NCI-H1105 (cell line): Measurements from ENCODE around the gene UBE2L6.
A peak's percentile ranks its signal among the peaks of the same experiment; 100 is the strongest.

ENCODE experiments used
- DNase-seq: peaks from one replicate; lab custom pipeline; 2025; lab: John Stamatoyannopoulos, UW

UBE2L6 gene

DNA sequence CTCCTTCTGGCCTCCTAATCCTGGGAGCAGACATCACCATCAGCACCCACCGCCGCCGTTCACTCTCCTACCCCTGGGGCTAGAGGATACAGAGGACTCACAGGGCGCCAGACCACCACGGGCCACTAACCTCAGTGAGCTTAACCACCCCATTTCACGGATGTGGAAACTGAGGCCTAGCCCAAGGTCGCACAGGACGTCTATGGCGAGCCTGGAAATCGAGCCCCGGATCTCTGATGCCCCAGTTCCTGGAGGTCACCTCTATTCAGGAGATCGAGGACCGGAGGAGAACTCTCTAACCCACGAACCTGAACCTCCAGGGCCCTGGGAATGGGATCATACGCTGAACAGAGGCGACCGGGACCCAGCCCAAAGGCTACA is 37.3 kb downstream of the UBE2L6 start:
- DNase-seq, result no peak

DNA sequence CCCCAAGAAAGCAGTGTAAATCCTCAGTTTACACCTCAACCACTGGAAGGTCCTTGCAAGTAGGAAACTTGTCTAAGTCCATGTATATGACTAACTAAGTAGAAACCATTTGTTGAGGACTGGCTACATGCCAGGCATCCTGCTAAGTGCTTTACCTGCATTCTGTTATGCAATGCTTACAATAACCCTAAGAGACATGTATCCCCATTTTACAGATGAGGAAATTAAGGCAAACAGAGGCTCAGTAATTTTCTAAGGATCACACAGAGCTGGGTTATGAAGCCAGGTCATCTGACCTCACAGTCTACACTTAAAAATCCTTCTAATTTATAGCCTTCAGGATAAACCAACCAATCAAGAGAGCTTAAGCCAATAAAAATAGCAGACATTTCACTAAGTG is 38.5 kb downstream of the UBE2L6 start:
- DNase-seq, result no peak

DNA sequence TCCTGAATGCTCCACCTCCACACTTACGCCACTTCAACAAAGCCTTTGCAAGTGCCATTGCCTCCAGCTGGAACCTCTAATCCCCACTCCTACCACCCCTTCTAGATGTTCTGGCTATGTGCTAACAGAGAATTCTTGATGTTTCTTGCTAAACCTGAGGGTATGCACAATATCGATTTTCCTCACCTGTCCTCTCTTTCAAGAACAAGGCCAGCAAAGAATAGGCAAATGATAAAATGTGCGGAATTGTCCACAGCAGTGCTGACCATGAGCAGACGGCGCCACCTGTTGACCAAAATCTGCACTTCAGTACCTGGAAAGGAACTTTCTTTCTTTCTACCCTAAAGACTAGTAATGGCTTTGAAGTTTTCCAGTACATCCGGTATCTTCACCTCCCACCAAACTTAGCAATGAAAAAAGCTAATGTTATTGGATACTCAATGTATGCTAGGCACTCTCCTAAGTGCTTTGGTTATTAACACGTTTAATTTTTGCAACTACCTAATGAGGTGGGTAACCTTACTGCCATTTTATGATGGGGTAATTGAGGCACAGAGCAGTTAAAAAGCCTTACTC is 40.3 kb downstream of the UBE2L6 start:
- DNase-seq, result peak; percentile 46

DNA sequence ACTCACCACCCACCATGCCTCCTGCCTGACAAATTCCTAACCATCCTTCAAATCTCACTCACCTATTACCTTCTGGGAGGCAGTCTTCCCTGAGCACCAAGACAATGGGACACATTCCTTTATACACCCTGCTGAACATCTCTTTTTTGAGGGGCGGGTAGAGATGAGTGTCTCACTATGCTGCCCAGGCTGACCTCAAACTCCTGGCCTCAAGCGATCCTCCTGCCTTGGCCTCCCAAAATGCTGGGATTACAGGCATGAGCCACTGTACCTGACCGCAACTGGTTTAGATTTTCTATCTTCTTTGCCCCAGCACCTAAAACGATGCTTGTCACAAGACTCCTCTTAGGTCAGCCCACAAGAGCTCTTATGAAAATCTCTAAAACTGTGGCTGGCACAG is 44.1 kb downstream of the UBE2L6 start:
- no peak for DNase-seq

DNA sequence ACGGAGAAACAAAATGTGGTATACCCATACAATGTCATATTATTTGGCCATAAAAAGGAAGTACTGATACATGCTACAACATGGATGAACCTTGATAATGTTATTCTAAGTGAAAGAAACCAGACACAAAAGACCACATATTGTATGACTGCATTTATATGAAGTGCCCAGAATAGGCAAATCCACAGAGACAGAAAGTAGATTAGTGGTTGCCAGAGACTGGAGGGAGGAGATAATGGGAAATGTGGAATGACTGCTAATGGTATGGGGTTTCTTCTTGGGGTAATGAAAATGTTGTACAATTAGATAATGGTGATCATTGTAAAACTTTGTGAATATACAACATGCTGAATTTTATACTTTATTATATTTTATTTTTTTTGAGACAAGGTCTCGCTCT is 46.4 kb downstream of the UBE2L6 start:
- no peak for DNase-seq

DNA sequence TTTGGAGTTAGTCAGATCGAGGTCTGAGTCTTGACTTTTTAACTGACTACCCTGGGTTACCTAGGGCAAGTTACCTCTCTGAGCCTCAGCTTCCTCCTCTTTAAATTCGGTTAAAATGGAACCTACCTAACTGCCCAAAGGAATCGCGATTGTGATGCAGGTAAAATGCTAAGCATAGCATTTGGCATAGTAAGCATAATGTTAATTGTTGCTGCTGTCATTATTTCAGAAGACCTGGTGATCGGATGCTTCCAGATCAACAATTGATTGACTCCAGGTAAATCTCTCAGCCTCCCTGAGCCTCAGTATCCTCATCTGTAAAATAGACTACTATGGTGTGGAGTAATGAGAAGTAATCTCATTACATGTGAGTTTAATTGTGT is 51.4 kb downstream of the UBE2L6 start:
- DNase-seq, result no peak

DNA sequence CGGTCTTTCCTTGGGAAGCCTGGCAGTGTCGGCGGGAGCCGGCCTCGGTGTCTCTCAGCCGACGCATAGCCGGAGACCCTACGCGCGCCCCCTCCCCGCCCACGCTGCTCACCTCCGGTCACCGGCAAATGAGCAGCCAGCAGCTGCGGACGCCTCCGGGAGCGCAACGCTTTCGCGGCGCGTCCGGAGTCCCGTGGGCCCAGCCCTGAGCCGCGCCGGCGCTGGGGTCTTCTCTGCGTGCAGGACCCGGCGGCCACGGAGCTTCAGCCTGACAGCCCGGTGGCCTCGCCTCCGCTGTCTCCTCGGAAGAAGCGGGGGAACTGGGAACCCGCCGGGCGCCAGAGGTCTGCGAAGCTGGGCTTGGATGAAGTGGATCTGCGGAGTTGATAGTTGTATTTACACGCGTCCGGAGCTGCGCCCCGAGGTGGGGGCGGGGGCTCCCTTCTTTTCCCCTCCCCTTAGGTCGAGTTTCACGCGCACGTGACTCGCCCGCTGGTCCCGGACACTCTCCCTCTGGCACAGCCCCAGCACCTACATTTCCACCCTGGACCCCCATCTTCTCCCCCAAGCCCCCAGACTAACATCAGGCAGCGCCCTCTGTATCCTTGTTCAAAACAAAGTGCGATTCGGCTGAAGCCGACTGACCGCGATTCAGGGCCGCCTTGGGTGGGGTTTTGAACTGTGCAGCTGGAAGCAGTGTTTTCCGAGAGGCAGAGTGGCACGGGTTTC is 52.0 kb downstream of the UBE2L6 start, which contains the start of gene SLC43A1:
Gene SLC43A1 (minus strand): TSS at position 371 of the 729 bp plus-strand sequence. CDS start 1,591 bp downstream, outside the sequence.
- peak; percentile 25 for DNase-seq

DNA sequence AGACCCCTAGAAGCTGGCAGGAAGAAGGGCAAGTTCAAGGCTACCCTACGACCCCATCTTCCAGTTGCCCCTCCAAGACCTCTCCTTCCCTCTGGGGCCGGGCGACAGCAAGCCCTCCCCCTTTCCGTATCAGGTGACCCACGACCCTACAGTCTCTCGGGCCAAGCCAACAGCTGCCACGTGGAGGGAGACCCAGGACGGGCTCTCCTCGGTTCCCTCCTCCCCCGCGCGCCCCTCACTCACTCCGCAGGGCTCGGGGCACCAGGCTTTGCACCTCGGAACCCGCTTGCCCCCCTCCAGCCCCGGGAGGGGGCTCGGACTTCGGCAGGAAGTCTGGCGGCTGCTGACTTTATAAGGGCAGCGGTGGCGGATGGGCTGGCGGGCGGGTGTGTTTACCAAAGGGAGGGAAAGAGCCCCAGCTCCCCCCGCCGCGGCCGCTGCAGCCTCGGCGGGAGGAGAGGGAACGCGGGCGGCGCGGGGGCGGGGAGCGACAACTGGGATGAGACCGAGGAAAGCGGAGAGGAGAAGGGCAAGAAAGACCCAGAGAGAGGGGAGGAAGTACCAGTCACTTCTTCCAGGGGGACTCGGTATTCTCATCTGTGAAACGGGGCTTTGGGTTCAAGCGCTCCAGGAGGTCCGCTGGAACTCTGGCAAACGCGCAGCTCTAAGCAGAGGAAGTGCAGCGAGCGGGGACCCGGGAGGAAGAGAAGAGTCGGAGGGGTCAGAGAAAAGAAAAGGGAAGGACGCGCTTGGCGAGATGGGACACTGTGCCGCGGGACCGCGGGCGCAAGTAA is 52.7 kb downstream of the UBE2L6 start:
- peak; percentile 18 for DNase-seq

DNA sequence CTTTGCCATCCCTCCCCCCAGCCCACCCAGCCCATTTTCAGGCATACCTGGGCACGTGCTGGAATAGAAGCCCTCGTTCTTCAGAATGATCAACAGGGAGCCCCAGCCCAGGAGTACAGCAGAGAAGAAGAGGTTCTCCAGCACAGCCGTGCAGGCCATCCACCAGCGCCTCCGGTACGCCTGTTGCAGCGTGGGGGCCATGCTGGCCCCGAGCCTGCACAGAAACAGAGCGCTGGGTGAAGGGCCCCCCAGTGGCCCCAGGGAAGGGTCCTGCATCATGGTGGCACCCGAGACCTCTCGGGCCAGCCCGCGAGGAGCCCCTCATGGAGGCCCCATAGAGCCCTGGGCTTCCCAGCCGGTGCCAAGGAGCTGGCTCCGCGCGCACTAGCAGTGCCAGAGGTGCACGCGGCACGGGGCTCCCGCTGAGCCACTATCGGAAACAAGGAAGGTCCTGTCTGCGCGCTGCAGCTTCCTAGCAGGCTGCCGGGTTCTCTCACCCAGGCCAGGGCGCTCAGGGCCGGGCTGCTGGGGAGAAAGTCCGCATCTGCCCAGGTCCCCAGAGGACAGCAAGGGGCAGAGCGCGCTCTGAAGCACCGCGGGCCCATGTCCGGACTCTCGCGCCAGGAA is 53.4 kb downstream of the UBE2L6 start:
- peak; percentile 9 for DNase-seq

DNA sequence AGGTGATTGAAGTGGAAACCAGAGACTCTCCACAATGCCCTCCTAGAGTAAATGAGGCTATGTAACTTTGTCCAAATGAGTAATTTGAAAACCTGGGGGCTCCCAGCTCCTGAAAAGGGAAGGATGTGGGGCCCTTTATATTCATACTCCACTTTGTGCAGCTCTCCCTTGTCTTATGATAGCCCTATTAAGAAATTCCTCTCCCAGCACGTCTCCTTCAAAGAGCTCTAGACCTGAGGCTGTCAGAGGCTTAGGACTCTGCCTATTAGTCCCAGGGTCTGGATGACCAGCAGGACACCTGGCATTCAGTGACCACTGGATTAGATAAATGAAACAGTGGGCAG is 54.0 kb downstream of the UBE2L6 start:
- DNase-seq, result no peak

DNA sequence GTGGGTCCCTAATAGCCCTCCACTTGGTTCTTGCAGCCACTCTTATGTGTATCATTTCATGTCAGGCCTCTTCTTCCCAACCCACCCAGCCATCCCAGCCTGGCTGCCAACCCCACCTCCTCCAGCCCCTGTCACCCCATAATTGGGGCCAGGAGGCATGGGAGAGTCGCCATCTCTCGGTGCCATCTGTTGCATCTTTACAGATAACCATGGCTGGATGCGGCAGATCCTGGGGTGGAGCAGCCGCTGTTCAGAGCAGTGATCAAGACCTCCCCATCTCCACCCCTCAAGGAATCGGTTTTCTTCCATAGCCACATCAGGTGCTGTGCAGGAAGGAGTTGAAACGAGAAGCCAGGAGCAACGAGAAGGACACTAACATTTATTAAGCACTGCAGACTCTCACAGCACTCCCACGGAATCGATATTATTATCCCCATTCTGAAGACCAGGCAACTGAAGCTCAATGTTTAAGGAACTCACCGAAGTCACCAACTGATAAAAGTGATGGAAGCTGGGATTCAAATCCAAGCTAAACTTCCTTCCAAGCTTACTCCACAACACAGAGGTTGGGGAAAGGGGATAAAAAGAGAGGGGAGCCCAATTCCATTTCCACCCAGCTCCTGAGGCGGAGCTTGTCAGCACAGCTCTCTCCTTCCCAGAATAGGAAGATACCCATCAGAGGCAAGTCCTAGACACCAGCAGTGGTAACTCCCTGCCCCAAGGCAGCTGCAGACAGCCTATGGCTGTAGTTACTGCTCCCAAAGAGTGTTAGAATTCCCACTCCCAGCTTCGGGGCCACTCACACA is 54.6 kb downstream of the UBE2L6 start:
- no peak for DNase-seq

DNA sequence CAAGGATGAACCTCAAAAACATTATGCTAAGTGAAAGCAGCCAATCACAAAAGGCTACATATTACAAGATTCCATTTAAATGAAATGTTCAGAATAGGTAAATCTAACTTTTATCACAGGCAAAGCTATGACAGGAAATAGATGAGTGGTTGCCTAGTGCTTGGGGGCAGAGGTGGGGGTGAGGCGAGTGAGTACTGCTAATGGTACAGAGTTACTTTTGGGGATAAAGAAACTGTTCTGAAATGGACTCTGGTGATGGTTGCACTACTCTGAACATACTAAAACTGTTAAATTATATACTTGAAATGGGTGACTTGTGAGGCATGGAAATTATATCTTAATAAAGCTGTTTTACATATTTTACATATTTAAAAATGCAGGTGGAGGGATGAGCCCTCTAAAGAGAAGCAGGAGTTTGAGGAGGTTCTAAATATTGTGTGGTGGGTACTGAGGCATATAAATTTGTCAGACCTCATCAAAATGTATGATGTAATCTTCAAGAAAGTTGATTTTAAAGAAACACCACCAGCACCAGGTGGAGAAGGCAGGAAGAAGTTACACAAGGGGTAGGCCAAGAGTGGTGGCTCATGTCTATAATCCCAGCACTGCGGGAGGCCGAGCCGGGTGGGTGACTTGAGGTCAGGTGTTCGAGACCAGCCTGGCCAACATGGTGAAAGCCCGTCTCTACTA is 55.6 kb downstream of the UBE2L6 start:
- no peak for DNase-seq

DNA sequence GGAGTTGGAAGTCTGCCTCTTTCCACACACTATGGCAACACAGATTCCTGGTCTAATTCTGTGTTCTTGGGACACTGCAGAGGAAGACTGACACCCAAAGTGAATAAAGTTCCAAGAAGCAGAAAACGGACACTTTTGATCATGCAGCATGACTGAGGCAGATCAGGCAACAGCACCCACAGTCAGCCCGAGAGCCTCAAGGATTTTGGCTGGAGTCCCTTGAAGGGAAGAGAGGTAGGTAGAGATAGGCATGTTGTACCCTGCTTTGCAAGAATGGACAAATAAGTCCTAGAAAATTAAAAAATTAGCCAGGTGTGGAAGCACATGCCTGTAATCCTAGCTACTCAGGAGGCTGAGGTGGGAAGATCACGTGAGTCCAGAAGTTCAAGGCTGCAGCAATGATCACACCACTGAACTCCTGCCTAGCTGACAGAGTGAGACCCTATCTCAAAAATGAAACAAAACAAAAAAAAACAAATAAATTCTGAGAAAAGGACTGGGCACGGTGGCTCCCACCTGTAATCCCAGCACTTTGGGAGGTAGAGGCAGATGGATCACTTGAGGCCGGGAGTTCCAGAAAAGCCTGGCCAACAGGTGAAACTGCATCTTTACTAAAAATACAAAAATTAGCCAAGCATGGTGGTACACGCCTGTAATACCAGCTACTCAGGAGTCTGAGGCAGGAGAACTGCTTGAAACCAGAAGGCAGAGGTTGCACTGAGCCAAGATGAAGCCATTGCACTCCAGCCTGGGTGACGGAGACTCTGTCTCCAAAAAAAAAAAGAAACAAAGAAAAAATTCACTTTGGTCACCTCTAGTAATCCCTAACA is 58.9 kb downstream of the UBE2L6 start:
- no peak for DNase-seq

DNA sequence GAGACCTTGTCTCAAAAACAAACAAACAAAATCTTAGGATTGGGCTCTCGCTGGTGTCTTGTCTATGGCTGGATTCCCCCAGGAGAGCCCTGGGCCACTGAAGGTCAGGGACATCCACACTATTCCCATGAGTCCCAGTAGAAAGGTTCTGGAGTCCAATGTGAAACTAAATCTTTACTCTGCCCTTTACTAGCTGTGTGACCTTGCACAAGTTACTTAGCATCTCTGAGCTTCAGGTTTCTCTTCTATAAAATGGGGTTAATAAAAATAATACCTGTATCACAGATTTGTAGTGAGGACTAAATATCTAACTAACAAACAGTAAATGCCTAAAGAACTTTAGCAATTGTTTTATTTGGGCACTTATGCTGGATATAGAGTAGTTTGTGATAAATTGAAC is 61.0 kb downstream of the UBE2L6 start:
- DNase-seq, result no peak

DNA sequence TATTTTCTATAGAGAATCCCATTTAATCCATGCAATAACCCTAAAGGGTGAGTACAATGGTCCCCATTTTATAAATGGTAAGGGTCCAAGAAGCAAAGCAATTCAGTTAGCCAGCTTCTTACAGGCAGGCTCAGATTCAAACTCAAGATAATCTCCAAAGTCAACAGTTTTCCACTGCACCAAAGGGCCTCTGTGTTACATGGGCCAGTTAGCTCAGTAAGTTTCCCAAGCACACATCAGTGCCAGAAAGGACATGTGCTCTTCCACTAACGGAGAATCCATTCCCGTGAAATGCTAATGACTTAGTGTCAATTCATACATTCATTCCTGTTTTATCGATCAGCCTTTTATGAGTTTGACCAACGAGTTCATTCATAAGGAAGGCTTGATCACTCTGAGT is 63.0 kb downstream of the UBE2L6 start:
- DNase-seq, result no peak

DNA sequence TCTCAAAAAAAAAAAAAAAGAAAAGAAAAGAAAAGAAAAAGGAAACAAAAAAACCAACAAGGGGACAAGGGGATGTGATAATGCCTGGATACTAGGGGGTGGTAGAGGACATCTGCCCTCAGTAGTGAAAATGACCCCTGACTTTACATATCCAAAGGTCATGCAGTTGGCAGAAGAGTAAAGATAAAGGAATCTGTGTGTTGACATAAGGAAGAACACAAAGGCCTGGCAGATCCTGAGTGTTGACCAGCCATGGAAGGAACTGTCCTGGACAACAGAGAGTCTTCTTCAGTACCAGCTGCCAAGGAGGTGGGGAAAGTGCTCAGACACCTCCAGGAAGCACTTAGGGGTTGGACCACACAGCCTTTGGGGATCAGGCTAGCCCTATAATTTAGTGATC is 64.6 kb downstream of the UBE2L6 start:
- no peak for DNase-seq

DNA sequence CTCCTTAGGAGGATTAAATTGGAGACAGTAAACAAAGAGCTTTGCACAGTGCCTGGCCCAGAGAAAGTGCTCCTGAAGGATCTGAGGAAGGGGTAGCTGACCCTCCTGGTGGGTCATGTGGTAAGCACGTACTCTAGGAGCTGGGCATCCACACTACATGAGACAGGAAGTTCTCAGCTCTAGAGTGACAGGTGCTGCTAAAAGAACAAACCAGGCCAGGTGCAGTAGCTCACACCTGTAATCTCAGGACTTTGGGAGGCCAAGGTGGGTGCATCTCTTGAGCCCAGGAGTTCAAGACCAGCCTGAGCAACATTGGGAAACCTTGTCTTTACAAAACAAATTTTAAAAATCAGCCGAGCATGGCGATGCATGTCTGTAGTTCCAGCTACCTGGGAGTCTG is 65.1 kb downstream of the UBE2L6 start:
- DNase-seq, result no peak

DNA sequence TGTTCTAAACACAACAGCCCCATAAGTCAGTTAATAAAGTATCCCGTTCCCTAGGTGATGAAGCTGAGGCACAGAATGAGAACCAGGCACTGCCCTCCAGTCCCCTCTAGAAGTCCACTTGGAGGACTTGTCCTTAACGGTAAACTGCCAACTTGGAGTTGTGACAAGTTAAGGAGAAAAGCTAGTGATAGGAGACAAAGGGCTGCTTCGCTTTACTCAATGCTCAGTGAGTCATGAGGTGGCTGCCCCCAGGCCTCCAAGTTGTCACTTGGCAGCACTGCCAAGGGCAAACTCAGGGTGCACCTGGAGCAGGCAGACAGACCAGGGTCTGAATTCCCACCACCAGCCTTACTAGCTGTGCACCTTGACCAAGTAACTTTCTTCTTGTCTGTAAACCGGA is 65.5 kb downstream of the UBE2L6 start:
- no peak for DNase-seq
